Thymus (tissue), 11 donors: Measurements from ENCODE around the gene RASA2. TPM values are rescaled to one million over a fixed set of nuclear protein-coding genes. Genes with fewer than 3 reads are reported as not detected.

Experiments used
- DNase-seq, 9 donors: peaks; one replicate each; pipeline ENCODE4 v3.0.0-alpha.2; 2013; ENCODE audit warnings: low spot score in 9 of 9, low read depth in 6 of 9, missing footprints in 1 of 9
- H3K27ac ChIP-seq, 2 donors: one replicate each; pipeline ENCODE4 v1.5.1; 2013; ENCODE audit warnings: control low read depth in 1 of 2, low read depth in 1 of 2, low read length in 1 of 2, mild to moderate bottlenecking in 1 of 2, moderate library complexity in 1 of 2
- H3K27me3 ChIP-seq, 2 donors: one replicate each; pipeline ENCODE4 v1.5.1; 2013; ENCODE audit warnings: low read length in 1 of 2; ENCODE audit not compliant: control insufficient read depth in 2 of 2, insufficient read depth in 1 of 2
- H3K36me3 ChIP-seq, 2 donors: one replicate each; pipeline ENCODE4 v1.5.1; 2013; ENCODE audit warnings: low read length in 1 of 2, mild to moderate bottlenecking in 1 of 2, moderate library complexity in 1 of 2; ENCODE audit not compliant: control insufficient read depth in 2 of 2, insufficient read depth in 2 of 2
- H3K4me1 ChIP-seq, 2 donors: one replicate each; pipeline ENCODE4 v1.5.1; 2013; ENCODE audit warnings: low read length in 2 of 2; ENCODE audit not compliant: control insufficient read depth in 2 of 2, insufficient read depth in 2 of 2
- H3K4me3 ChIP-seq, 2 donors: one replicate each; pipeline ENCODE4 v1.5.1; 2013; ENCODE audit warnings: low read length in 2 of 2, control low read depth in 1 of 2, mild to moderate bottlenecking in 1 of 2
- H3K9me3 ChIP-seq, 2 donors: one replicate each; pipeline ENCODE4 v1.5.1; 2013; ENCODE audit warnings: low read length in 1 of 2, mild to moderate bottlenecking in 1 of 2; ENCODE audit not compliant: control insufficient read depth in 2 of 2, insufficient read depth in 1 of 2
- WGBS: extraction: QIAGEN DNeasy Blood & Tissue Kit; methylation state at CpG from one replicate; pipeline ENCODE4 v1.1.7; 2013; 5-methylcytosine and 5-hydroxymethylcytosine counted together
- polyA plus RNA-seq: library from polyadenylated mRNA; stranded (reverse); fragments of 200-250 nt; gene quantifications from one replicate; pipeline ENCODE4 v1.2.3, GENCODE V29; 2013
- total RNA-seq: library from RNA; stranded (reverse); fragments of 120-200 nt; gene quantifications from one replicate; pipeline ENCODE4 v1.2.4, GENCODE V29; 2013
- donor health status: healthy.

Gene RASA2
- total and polyA plus RNA-seq, 2 donors, result 16.0 to 21.1 TPM

- H3K4me1 ChIP-seq, result no peaks in the 10 kb centered on the region
- H3K36me3 ChIP-seq, result peaks cover 5 to 9% of the 10 kb centered on the region in 2 donors
- no peaks in the 10 kb centered on the region for H3K27me3 ChIP-seq
- no peak overlapping the region for H3K27ac ChIP-seq
- H3K4me3 ChIP-seq, result no peak overlapping the region
- DNase-seq, result no peak
- H3K9me3 ChIP-seq, result peaks cover 0 to 9% of the 10 kb centered on the region in 2 donors
- 96% methylated on average over 4 of the region's 4 CpGs for WGBS
These were observed 115.9 kb downstream of the RASA2 start for GRCh38 chr3:141602706-141603105.

DNA sequence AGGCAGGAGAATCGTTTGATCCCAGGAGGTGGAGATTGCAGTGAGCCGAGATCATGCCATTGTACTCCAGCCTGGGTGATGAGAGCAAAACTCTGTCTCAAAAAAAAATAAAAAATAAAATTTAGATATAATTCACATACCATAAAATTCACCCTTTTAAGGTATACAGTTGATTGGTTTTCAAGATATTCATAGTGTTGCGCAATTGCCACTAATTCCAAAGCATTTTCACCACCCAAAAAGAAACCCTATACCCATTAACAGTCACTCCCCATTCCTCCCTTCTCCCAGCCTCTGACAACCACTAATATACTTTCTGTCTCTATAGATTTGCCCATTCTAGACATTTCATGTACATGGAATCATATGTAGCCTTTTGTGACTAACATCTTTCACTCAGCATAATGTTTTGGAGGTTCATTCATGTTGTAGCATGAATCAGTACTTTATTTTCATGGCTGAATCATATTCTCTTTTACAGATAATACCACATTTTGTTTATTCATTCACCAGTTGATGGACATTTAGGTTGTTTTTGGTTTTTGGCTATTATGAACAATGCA lies 116.7 kb downstream of the RASA2 start:
- H3K4me1 ChIP-seq, result no peaks in the 10 kb centered on the region
- H3K9me3 ChIP-seq, result peaks cover 0 to 9% of the 10 kb centered on the region in 2 donors
- no peaks in the 10 kb centered on the region for H3K27me3 ChIP-seq
- H3K4me3 ChIP-seq, result no peak overlapping the region
- WGBS, result 98% methylated on average over 3 of the region's 3 CpGs
- no peak overlapping the region for H3K27ac ChIP-seq
- no peak for DNase-seq
- H3K36me3 ChIP-seq, result peaks cover 9% of the 10 kb centered on the region in 2 donors

GRCh38 chr3:141605883-141606282 lies 119.1 kb downstream of the RASA2 start:
- H3K27me3 ChIP-seq, result no peaks in the 10 kb centered on the region
- no peak overlapping the region for H3K27ac ChIP-seq
- 96% methylated on average over 2 of the region's 2 CpGs for WGBS
- DNase-seq, result no peak
- H3K9me3 ChIP-seq, result peaks cover 0 to 5% of the 10 kb centered on the region in 2 donors
- H3K36me3 ChIP-seq, result peaks cover 17 to 22% of the 10 kb centered on the region in 2 donors
- H3K4me1 ChIP-seq, result no peaks in the 10 kb centered on the region
- H3K4me3 ChIP-seq, result no peak overlapping the region

DNA sequence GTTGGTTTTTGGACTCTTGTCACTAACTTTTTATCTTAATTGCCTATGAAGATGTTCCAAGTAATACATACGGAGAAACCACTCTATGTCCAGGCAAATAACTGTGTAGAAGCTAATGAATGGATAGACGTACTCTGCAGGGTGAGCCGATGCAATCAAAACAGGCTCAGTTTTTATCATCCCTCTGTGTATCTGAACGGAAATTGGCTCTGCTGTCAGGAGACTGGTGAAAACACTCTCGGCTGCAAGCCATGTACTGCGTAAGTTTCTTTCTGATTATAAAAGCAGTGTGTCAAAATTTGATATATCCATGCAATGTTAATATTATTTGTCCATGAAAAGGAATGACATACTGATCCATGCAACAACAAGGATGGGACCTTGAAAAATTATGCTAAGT lies 121.6 kb downstream of the RASA2 start:
- DNase-seq, result no peak
- Histone ChIP-seq H3K4me1 (no peaks in the 10 kb centered on the region), H3K9me3 (no peaks in the 10 kb centered on the region), H3K4me3 (no peak overlapping the region), H3K36me3 (peaks cover 21 to 31% of the 10 kb centered on the region in 2 donors), H3K27ac (no peak overlapping the region), H3K27me3 (no peaks in the 10 kb centered on the region)
- WGBS, result 94% methylated on average over 6 of the region's 6 CpGs

DNA sequence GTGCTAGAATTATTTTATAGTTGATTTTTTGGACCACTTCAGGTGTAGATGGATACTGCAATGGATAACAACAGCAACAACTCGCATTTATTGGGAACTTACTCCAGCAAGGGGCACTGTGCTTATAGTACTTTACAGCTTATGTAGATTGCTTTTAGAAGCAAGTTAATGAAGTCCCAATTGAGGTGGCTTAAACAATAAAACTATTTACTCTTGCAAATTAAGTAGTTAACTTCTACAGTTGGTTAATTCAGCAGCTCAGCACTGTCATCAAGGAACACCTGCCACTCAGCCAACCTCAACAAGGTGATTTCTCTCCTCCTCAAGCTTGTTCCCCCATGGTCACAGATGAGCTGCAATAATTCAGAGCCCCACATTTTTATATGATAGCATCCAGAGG lies 124.1 kb downstream of the RASA2 start:
- Histone ChIP-seq H3K9me3 (no peaks in the 10 kb centered on the region), H3K36me3 (peaks cover 18 to 38% of the 10 kb centered on the region in 2 donors), H3K27me3 (no peaks in the 10 kb centered on the region), H3K4me1 (no peaks in the 10 kb centered on the region), H3K27ac (no peak overlapping the region), H3K4me3 (no peak overlapping the region)
- no peak for DNase-seq
- 99% methylated on average over 1 of the region's 1 CpG for WGBS

DNA sequence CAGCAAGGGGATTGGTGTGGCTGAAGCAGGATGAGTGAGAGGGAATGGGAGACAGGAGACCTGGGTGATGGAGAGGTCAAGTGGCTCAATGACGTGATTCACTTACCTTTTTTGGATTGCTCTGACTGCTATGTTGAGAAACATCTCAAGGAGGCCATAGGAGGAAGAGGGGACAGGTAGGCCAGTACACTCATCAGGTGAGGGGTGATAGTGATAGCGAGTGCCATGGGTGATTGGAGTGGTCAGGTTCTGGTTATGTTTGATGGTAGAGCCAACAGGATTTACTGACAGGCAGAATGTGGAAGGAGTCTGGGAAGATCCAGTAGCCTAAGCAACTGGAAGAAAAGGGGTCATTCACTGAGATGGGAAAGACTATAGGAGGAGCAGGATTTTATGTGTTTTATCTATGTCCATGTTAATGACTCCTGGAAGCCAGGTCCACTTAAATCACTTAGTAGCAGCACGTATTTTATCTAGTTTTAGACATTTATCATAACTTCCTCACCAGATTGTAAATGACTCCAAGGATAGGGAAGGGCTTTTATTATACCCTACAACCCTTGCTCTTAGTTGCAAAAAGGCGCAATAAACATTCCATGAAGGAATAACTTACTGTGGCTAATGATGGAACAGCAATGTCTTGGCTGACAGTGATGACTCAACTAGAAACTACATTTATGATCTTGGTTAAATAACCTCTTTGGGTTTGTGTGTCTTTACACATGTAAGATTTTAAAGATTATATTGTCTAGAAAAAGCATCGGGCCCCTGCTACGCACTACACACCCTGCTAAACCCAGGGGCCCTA lies 131.5 kb downstream of the RASA2 start:
- DNase-seq, result no peak
- H3K27ac ChIP-seq, result no peak overlapping the region
- no peaks in the 10 kb centered on the region for H3K27me3 ChIP-seq
- H3K4me3 ChIP-seq, result no peak overlapping the region
- H3K36me3 ChIP-seq, result peaks cover 0 to 14% of the 10 kb centered on the region in 2 donors
- no peaks in the 10 kb centered on the region for H3K4me1 ChIP-seq
- 98% methylated on average over 6 of the region's 6 CpGs for WGBS
- peaks cover 0 to 2% of the 10 kb centered on the region in 2 donors for H3K9me3 ChIP-seq

GRCh38 chr3:141618938-141619337 lies 132.1 kb downstream of the RASA2 start:
- over 99% methylated on average over 8 of the region's 8 CpGs for WGBS
- no peaks in the 10 kb centered on the region for H3K27me3 ChIP-seq

GRCh38 chr3:141619450-141619849 lies 132.6 kb downstream of the RASA2 start:
- no peak for DNase-seq
- peaks cover 0 to 2% of the 10 kb centered on the region in 2 donors for H3K9me3 ChIP-seq
- no peaks in the 10 kb centered on the region for H3K4me1 ChIP-seq
- 93% methylated on average over 4 of the region's 4 CpGs for WGBS
- H3K27me3 ChIP-seq, result no peaks in the 10 kb centered on the region
- H3K27ac ChIP-seq, result no peak overlapping the region
- no peak overlapping the region for H3K4me3 ChIP-seq
- H3K36me3 ChIP-seq, result peaks cover 0 to 8% of the 10 kb centered on the region in 2 donors

More at GRCh38 chr3:141618938-141619337, 132.1 kb downstream of the RASA2 start:
- Histone ChIP-seq H3K4me3 (no peak overlapping the region), H3K4me1 (no peaks in the 10 kb centered on the region), H3K9me3 (peaks cover 0 to 2% of the 10 kb centered on the region in 2 donors), H3K27ac (no peak overlapping the region), H3K36me3 (peaks cover 0 to 13% of the 10 kb centered on the region in 2 donors)
- no peak for DNase-seq

GRCh38 chr3:141623691-141624090 lies 136.9 kb downstream of the RASA2 start:
- no peak for DNase-seq
- no peak overlapping the region for H3K4me3 ChIP-seq
- H3K4me1 ChIP-seq, result no peaks in the 10 kb centered on the region
- no peaks in the 10 kb centered on the region for H3K36me3 ChIP-seq
- no peaks in the 10 kb centered on the region for H3K27me3 ChIP-seq
- WGBS, result 78% methylated on average over 5 of the region's 5 CpGs
- peaks cover 0 to 6% of the 10 kb centered on the region in 2 donors for H3K9me3 ChIP-seq
- no peak overlapping the region for H3K27ac ChIP-seq
